ENCODE measurements around the gene KSR2. TPM values are rescaled to one million over a fixed set of nuclear protein-coding genes. Genes with fewer than 3 reads are reported as not detected.

The KSR2 gene
- total and polyA plus RNA-seq, 10 of the 15 experiments (the other 5 are each of a cell fraction or from before 2014, with no cell fraction given) = under 0.01 to 1.5 (median 0.01) TPM; not detected in 3

GRCh38 chr12:117680312-117680711 lies 288.5 kb downstream of the KSR2 start:
- no peak overlapping the region for H3K4me3 ChIP-seq
- no peak overlapping the region for H3K4me2 ChIP-seq (ENCODE audit: control insufficient read depth, insufficient read depth)
- RAD21 ChIA-PET (ENCODE audit: unreplicated experiment) = no interaction called here
- H4K20me1 ChIP-seq (ENCODE audit: control insufficient read depth, insufficient read depth) = no peaks in the 10 kb centered on the region
- no peaks in the 10 kb centered on the region for H3K36me3 ChIP-seq (ENCODE audit: control insufficient read depth in 2 of 2, insufficient read depth in 2 of 2, low read length in 1 of 2)
- no peak for ATAC-seq
- no TSS peak for BruUV-seq (replicated peaks)
- no peaks in the 10 kb centered on the region for H3K9me3 ChIP-seq (replicated peaks; ENCODE audit: control insufficient read depth, insufficient read depth, low read length)
- in situ Hi-C loops (cut with MboI) (no loop called here), intact Hi-C loops (cut with micrococcal nuclease; ENCODE audit: unreplicated experiment) (no loop called here)
- H3K27me3 ChIP-seq (replicated peaks in 1 of 2; ENCODE audit: control insufficient read depth in 2 of 2, insufficient read depth in 2 of 2, low read length in 1 of 2) = no peaks in the 10 kb centered on the region; a peak in 1 of 4 replicates
- H3K27ac ChIP-seq (ENCODE audit: control insufficient read depth, insufficient read depth) = no peak overlapping the region
- 29% methylated on average over 3 of the region's 3 CpGs for WGBS (ENCODE audit: insufficient coverage, insufficient replicate concordance, low lambda C conversion rate, missing lambda C conversion rate)
- no peak overlapping the region for H3K9ac ChIP-seq (ENCODE audit: control insufficient read depth, insufficient read depth, low read length)
- no peaks in the 10 kb centered on the region for H3K4me1 ChIP-seq (ENCODE audit: control insufficient read depth, insufficient read depth, low read length)
- no peak for FAIRE-seq
- no peak for DNase-seq (ENCODE audit: low read depth, low spot score)
- no peaks in the 10 kb centered on the region for H3K79me2 ChIP-seq (ENCODE audit: control insufficient read depth, insufficient read depth, low read length)
- POLR2A ChIA-PET = no interaction called here
- CTCF ChIA-PET = no interaction called here
- no peak for TF ChIP-seq SUZ12 (IDR thresholded peaks at IDR 0.05; ENCODE audit: unreplicated experiment)
- no peak for TF ChIP-seq WRNIP1 (IDR thresholded peaks at IDR 0.05; ENCODE audit: borderline replicate concordance, low read depth, low read length)
- SMC1A ChIA-PET (ENCODE audit: uncharacterized antibody, unreplicated experiment) = no interaction called here
- no peak overlapping the region for H2AFZ ChIP-seq (ENCODE audit: control insufficient read depth, low read depth, low read length)

GRCh38 chr12:117679776-117680175 lies 289.0 kb downstream of the KSR2 start:
- intact Hi-C loops (cut with micrococcal nuclease; ENCODE audit: unreplicated experiment) = no loop called here
- ATAC-seq (no peak), DNase-seq (ENCODE audit: low read depth, low spot score) (no peak), FAIRE-seq (no peak)
- H3K9me3 ChIP-seq (replicated peaks; ENCODE audit: control insufficient read depth, insufficient read depth, low read length) = no peaks in the 10 kb centered on the region
- no TSS peak for BruUV-seq (replicated peaks)
- H3K4me2 ChIP-seq (ENCODE audit: control insufficient read depth, insufficient read depth) = no peak overlapping the region
- H3K4me1 ChIP-seq (ENCODE audit: control insufficient read depth, insufficient read depth, low read length) = no peaks in the 10 kb centered on the region
- ChIA-PET POLR2A (no interaction called here), SMC1A (ENCODE audit: uncharacterized antibody, unreplicated experiment) (no interaction called here), CTCF (no interaction called here), RAD21 (ENCODE audit: unreplicated experiment) (no interaction called here)
- H3K36me3 ChIP-seq (ENCODE audit: control insufficient read depth in 2 of 2, insufficient read depth in 2 of 2, low read length in 1 of 2) = no peaks in the 10 kb centered on the region
- H3K79me2 ChIP-seq (ENCODE audit: control insufficient read depth, insufficient read depth, low read length) = no peaks in the 10 kb centered on the region
- H4K20me1 ChIP-seq (ENCODE audit: control insufficient read depth, insufficient read depth) = no peaks in the 10 kb centered on the region
- no peak overlapping the region for H3K9ac ChIP-seq (ENCODE audit: control insufficient read depth, insufficient read depth, low read length)
- H3K27me3 ChIP-seq (replicated peaks in 1 of 2; ENCODE audit: control insufficient read depth in 2 of 2, insufficient read depth in 2 of 2, low read length in 1 of 2) = no peaks in the 10 kb centered on the region; a peak in 1 of 4 replicates
- no peak overlapping the region for H2AFZ ChIP-seq (ENCODE audit: control insufficient read depth, low read depth, low read length)
- H3K4me3 ChIP-seq = no peak overlapping the region
- in situ Hi-C loops (cut with MboI) = no loop called here
- H3K27ac ChIP-seq (ENCODE audit: control insufficient read depth, insufficient read depth) = no peak overlapping the region
- TF ChIP-seq WRNIP1 (IDR thresholded peaks at IDR 0.05; ENCODE audit: borderline replicate concordance, low read depth, low read length) (no peak), SMAD5 (IDR thresholded peaks at IDR 0.05; ENCODE audit: low read depth) (no peak), BCL3 (IDR thresholded peaks at IDR 0.05; ENCODE audit: borderline replicate concordance, insufficient read depth, low read depth, low read length, poor library complexity, severe bottlenecking) (no peak), PBX3 (IDR thresholded peaks at IDR 0.05; ENCODE audit: insufficient replicate concordance, low read depth, low read length) (no peak), CHD1 (IDR thresholded peaks at IDR 0.05; ENCODE audit: low read depth, low read length) (no peak), CREB1 (IDR thresholded peaks at IDR 0.05; ENCODE audit: low read depth) (no peak), KLF5 (IDR thresholded peaks at IDR 0.05; ENCODE audit: partially characterized antibody) (no peak), CBX3 (IDR thresholded peaks at IDR 0.05; ENCODE audit: borderline replicate concordance, low read depth) (no peak), PRDM15 (CRISPR knock-in tag; IDR thresholded peaks at IDR 0.05) (no peak), ESRRA (IDR thresholded peaks at IDR 0.05; ENCODE audit: low read length) (no peak), TARDBP (IDR thresholded peaks at IDR 0.05; ENCODE audit: borderline replicate concordance) (no peak)

Measured in GM12878 (cell line).